ENCODE measurements around the gene SYT1.

The SYT1 gene

GRCh38 chr12:79482921-79483320 lies 618.3 kb downstream of the SYT1 start:
- TF ChIP-seq GATA2 (IDR thresholded peaks at IDR 0.05; ENCODE audit: low read depth, low read length): no peak

- TF ChIP-seq GATA2 (IDR thresholded peaks at IDR 0.05; ENCODE audit: low read depth, low read length) (no peak), GATA3 (IDR thresholded peaks at IDR 0.05; ENCODE audit: low read depth, low read length) (no peak)
Measured at GRCh38 chr12:79486154-79486553, 621.6 kb downstream of the SYT1 start.

- TF ChIP-seq GATA2 (IDR thresholded peaks at IDR 0.05; ENCODE audit: low read depth, low read length): no peak
- no peak for TF ChIP-seq GATA3 (IDR thresholded peaks at IDR 0.05; ENCODE audit: low read depth, low read length)
Measured at GRCh38 chr12:79487386-79488110, 623.0 kb downstream of the SYT1 start.
